Esophagus muscularis mucosa (tissue), 3 donors: ENCODE data around the gene OTOF.

ENCODE experiments used
- CTCF ChIP-seq, 3 experiments: fragments of 200-600 bp in 2 of 3; fragments of 450-650 bp in 1 of 3; sonication (generic) in 2 of 3; IDR thresholded peaks; one replicate each; pipeline ENCODE4 v1.5.1; 2017 to 2019; ENCODE audit warnings: antibody characterized with exemption in 3 of 3, mild to moderate bottlenecking in 2 of 3, moderate library complexity in 1 of 3
- POLR2A ChIP-seq: fragments of 450-650 bp; IDR thresholded peaks from one replicate; pipeline ENCODE4 v1.6.1; 2017; ENCODE audit warnings: antibody characterized with exemption, moderate library complexity, mild to moderate bottlenecking, low read depth

GRCh38 chr2:26421961-26422360 lies 56.0 kb downstream of the OTOF start:
- TF ChIP-seq CTCF (IDR thresholded peaks at IDR 0.05) (no peak), POLR2A (no peak)
